ENCODE measurements around the gene ROBO1.

ROBO1 gene

DNA sequence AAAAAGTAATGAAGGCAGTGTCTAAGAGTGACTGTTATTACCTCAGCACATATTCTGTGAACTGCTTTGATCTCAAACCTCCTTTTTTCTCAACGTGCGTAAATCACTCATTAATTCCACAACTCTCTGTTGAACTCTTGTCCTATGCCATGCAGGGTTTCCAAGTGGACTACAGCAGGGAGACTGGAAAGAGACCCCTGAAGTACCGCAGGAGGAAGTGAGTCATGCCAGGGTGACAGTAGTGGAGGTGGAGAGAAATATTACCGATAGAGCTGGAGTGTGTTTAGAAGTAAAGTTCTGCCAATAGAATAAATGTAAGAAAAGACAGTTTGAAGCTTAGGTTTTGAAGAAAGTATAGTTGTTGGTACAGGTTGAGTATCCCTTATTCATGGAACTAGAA, 908.9 kb downstream of the ROBO1 start:
- DNase-seq, result no peak

DNA sequence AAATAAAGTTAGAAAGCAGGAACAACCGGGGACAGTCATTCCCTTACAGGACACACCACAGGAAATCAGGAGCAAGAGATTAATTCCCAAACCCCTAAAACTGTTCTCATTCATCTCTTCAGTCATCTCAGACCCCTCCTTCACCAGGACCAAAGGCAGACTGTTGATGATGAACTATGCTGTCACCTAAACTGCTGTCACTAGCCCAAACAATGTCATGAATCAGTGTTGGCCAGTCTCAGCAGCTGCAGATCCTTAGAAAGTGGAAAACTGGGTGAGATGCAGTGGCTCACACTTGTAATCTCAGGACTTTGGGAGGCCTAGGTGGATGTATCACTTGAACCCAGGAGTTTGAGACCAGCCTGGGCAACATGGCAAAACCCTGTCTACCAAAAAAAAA, 909.6 kb downstream of the ROBO1 start:
- no peak for DNase-seq

DNA sequence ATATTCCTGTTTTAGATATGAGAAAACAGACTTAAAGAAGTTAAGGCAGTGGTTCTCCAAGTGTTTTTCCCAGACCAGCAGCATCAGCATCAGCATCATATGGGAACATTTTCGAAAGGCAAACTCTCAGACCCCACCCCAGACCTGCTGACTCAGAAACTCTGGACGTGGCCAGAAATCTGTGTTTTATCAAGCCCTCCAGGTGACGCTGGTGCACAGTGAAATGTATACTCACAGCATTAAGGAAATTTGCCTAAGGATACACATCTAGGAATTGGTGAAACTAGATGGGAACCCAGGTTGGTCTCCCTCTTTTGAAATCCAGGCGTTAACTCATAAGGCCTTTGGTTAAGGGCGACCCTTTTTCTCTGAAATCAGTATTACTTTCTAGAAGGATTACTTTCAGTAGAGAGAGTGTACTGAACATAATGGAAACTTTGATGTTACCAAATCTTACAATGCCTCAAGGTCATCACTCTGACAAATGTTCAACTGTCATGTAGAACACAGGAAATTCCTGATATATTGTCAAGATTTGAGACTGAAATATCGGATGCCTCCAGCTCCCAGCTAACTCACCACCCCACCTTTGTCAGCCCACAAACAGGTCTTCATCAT, 910.2 kb downstream of the ROBO1 start:
- no peak for DNase-seq

DNA sequence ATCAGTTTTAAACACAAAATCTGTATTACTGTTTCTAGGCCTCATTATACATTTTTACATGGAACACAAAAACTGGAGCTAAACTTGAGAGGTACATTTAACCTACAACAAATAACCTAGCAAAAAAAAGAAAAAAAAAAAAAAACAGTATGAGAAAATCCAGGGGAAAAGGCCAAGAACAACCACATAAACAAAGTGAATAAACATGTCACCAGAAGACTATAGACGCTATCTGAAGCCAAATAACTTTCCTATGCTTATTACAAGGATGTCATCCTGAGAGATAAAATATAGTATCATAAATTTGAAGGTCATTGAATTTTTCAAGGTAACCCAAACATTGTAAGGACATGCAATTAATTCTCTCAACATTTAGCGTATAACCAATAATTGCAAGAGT, 911.6 kb downstream of the ROBO1 start:
- DNase-seq, result no peak

DNA sequence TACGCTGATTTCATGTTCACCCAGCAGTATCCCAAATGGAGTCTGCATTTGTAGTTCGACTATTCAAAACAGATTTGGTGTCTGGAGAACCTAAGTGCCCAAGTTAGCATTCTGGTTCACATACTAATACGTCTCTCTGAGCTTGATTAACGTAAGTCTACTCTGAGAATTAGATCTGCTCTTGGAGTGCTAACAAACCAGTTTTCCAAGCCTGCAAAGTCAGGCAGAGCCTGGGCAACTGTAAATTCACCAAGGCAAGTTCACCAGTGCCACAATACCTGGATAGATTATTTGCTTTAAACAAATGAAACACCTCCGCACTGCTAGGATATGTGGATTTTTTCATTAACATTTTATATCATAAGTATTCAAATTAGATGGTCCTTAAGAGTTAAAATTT, 912.6 kb downstream of the ROBO1 start:
- DNase-seq, result no peak

DNA sequence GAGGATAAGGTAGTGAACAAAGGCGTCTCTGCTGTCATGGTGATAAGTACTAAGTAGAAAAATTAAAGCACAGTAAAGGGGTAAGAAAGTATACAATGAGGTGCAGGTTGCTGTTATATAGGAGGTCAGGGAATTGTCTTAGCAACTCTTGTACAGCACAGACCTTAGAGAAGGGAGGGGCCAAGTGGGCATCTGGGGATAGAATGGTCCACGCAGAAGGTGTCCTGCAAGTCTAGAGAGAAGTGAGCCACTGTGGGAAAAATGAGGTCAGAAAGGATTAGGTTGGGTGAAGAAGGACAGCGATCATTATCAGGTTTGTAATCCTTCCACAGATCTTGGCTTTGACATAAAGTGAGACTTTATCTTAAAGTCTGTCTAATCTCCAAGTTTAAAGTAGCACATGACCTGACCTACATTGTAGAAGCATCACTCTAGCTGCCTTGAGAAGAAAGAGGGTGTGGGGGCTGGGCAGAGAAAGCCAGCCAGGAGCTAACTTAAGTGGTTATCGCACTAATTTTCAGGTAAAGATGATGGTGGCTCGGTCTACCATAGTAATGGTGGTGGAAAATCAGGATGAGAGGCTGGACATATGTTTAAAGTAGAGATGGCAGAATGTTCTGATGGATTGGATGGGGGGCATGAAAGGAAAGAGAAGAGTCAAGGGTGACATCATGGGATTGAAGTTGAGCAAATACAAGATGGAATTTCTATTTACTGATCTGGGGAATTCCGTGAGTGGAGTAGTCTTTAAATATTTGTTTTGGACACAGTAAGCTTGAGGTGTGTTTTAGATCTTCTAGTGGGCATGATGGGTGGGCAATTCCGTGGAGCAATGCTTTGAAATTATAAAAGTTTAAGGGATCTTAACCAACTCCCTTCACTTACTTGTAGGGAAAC, 919.2 kb downstream of the ROBO1 start:
- DNase-seq, result no peak

DNA sequence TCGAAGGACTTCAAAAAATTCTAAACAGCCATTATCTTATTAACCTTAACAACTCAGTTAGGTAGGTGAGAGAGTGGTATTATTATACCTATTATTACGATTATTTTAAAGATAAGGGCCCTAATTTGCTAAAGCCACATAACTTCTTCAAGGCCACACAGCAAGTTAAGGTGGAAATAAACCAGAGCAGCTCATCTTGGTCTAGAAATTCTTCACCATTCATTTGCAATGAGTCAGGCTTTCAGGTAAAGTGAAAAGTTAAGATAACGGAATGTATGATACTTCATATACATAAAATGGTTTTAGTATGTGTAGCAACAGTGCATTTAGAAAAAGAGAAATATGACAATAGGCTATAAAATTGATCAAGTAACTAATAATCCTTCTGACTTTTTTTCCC, 920.2 kb downstream of the ROBO1 start:
- DNase-seq, result no peak

DNA sequence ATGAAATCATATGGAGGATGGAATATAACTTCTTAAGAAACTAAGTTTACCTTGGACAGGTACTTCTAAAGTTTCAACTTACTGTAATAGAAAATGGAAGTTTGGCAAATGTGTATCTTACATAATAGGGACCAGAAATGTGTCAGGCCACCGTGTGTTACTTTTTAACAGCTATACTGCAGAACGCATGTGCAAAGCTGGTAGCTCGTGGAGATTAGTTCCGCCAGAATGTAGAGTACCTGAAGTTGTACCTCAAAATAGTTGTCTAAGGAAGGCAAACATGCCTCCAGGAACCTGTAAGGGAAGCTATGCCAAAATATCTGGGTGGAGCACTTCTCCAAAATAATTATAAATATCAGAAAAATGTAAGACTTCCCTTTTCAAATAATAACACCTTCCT, 920.6 kb downstream of the ROBO1 start:
- no peak for DNase-seq

DNA sequence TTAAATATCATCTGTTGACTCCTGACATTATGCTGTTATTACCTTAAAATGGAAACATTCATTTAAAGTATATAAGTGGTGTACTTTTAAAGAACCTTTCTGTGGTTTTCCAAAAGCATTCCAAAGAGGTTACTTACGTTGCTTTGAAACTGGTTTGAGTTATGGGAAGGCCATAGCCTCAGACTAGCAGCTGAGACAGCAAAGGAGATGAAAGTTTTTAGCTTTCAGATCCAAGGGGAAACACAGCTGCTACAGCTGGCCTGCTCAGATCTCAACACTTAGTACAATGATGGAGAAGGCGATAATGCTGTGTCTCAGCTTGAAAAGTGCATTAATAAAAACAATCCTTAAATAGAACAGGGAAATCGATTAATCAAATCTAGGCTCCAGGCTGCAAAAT, 921.1 kb downstream of the ROBO1 start:
- no peak for DNase-seq

DNA sequence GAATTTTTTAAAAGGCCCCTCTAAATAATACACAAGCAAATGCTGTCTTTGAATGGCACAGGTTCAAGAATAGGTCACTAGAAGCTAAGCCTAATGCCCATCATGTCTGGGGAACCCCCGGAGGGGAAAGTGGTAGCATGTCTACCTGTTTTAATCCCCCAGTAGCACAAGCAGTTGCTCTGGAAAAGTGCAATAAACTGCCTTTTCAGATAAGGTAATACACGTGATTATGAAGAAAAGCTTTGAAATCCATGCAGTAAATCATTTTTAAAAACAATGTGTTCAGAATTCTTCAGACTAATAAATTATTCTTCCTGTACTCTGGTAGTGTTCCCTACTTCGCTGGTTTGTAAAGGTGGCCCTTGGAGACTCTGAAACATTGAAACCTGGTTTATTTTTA, 922.2 kb downstream of the ROBO1 start:
- DNase-seq, result no peak

DNA sequence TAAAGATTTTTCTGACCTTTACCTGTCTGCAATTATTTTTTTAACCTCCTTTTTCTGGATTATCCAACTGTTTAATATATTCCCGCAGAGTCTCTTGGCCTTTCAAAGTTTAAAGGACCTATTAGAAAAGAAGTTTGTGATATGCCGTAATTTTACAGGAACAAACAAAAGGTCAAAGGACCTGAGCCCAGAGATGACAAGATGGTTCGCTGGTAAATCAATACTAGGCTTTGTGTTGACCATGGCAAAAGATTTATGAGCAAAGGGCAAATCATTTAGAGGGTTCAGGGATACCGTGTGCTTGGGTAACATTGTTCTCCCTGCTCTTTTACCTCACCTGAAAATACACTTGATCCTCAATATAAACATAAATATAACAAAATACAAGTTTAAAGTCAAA, 923.5 kb downstream of the ROBO1 start:
- DNase-seq, result no peak

DNA sequence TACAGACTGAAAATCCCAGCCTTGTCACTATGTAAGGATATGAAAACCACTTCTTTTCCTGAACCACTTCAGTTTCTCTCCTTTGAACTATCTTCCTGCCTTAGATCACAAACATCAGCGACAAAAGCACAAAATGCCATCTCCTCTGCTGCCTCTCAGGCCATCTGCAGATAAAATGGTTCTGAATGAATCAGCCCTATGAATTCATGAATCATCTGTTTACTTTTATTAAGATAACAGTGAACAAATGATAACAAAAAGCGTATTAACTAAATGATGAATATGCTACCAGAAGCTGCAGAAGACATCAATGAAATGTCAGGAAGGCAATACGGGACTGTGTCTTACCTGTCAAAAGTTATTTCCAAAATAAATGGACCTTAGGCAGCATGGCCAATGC, 928.1 kb downstream of the ROBO1 start:
- DNase-seq, result no peak

DNA sequence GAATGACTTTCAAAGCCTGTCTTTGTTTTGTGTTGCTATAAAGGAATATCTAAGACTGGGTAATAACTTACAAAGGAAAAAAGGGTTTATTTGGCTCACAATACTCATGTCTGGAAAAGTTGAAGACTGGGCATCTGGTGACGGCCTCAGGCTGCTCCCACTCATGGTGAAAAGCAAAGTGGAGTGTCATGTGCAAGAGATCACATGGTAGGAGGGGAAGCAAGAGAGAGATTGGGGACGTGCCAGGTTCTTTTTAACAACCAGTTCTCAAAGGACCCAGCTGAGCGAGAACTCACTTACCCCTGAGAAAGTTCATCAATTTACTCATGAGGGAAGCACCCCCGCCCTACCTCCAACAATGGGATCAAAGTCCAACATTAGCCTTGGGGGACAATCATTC, 929.4 kb downstream of the ROBO1 start:
- no peak for DNase-seq

DNA sequence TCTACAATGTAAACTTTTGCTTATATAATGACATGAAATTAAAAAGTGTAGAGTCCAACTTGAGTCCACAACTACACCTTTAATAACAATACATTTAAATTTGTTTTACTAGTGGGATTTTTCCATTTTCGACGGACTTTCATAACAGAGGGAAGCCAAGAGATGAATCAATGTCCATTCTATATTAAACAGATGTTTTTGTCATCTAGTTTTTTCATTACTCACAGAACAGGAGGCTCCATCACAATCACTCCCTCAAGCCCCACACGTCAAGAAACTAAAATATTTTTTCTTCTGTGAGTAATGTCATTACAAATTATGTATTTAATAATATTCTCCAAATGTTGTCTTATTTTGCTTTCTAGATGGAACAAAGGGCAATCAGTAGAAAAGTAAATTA, 932.9 kb downstream of the ROBO1 start:
- no peak for DNase-seq

DNA sequence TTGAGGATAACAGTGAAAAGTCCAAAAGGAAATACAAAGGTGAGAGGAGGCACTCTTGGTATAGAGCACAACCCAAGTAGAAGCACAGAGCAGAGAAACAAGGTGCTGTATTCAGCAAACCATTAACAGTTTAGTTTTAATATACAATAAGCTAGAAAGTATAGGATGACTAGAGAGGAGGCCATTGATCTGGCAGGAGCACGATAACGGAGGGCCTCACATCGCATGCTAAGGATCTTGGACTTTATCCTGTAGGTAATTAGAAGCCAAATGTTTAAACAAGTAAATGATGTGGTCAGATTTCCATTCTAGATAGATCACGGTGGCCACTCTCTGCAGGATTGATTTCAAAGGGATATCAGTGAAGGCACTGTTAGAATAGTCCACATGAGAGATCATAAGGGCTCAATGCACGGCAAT, 935.0 kb downstream of the ROBO1 start:
- no peak for DNase-seq

DNA sequence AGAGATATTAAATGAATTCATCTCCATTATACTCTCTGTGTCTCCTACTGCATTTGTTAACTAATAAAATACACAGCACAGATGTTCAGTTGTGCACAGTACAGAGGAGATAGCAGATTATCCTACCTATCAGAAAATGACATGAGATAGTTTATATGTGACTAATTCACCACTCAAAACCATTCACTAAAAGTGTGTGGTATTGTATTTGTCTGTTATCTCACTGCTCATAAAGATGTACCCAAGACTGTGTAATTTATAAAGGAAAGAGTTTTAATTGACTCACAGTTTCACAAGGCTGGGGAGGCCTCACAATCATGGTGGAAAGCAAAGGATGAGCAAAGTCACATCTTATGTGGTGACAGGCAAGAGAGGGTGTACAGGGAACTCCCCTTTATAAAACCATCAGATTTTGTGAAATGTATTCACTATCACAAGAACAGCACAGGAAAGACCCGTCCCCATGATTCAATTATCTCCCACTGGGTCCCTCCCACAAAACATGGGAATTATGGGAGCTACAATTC, 936.3 kb downstream of the ROBO1 start:
- no peak for DNase-seq

DNA sequence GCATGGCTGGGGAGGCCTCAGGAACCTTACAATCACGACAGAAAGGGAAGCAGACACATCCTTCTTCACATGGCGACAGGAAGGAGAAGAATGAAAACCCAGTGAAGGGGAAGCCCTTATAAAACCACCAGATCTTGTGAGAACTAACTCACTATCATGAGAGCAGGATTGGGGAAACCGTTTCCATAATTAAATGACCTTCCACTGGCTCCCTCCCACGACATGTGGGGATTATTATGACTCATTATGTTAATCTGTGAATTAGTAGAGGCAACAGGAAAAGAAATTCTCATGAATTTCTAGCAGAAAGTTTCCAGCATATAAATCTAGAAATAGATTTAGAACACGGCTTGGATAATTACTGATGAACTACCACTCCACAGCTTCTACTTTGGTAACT, 937.3 kb downstream of the ROBO1 start:
- no peak for DNase-seq

DNA sequence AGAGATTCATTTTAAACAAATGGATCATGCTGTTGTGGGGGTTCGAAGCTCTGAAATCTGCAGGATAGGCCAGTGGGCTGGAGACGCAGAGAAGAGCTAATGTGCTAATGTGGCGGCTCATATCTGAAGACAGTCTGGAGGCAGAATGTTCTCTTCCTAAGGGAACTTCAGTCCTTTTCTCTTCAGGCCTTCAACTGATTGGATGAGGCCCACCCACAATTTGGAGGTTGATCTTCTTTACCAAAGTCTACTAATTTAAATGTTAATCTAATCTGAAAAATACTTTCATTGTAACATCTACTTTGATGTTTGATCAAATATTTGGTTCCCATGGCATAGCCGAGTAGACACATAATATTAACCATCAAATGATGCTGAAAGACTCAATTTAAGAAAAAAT, 940.2 kb downstream of the ROBO1 start:
- no peak for DNase-seq

DNA sequence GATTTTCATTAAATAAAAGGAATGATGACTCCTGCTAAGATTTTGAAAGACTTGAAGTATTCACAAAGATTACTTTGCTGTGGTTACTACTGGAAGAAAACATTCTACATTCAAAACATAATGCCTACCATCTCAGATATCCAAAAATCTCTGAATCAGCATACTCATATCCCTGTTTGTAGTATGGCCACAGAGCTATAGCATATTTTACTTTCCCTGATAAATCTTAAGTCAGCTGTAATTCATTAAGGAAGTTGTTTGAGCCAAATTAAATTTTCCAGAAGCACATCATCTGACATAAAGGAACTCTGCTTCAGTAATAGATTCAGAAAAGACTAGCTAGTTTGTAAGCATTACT, 942.0 kb downstream of the ROBO1 start:
- DNase-seq, result no peak

DNA sequence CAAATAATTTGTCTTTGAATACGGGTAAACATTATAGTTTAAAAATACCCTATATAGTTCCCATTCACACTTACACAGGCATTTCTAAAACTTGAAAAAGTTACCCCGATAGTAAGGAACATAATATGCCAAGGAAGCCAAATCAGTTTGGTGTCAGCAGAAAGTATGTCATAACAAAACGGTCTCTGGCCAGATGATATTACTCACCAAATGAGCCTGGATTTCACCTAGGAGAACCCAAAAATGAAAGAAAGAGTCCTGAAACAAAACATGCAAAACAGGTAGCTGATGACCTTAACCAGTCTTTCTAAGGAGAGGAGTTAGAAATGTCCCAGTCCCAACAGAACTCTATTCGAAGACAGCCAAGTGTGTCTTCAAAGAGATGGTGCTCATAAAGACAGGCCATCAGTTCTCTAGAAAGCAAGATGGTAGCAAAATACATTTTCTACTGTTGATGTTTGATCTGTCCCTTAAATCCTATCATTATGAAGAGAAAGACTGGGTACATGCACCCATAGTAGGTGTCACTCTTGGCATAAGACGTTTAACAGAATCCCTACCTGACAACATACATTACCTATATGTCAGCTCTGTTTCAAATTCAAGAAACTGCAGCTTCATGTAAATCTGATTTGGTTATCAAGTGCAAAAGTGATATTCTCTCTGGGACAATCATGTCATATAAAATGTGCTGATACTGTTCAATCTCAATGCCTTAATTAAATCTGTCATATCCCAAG, 942.5 kb downstream of the ROBO1 start:
- no peak for DNase-seq

DNA sequence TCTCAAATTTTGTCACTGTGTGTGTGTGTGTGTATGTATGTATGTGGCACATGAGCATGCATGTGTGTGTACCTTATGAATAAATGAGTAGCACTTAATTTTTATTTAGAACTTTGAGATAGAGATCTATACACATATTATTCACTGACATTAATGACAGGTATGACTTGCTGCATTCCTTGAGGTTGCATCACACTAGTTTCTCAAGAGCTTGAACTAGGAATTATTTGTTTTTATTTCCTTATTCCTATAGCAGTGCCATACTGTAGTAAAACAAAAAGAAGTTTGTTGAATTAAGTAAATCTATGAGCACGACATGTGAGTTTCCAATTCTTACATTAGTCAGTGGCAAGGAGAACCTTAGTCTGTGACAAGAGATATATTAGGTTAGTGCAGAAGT, 943.9 kb downstream of the ROBO1 start:
- no peak for DNase-seq

DNA sequence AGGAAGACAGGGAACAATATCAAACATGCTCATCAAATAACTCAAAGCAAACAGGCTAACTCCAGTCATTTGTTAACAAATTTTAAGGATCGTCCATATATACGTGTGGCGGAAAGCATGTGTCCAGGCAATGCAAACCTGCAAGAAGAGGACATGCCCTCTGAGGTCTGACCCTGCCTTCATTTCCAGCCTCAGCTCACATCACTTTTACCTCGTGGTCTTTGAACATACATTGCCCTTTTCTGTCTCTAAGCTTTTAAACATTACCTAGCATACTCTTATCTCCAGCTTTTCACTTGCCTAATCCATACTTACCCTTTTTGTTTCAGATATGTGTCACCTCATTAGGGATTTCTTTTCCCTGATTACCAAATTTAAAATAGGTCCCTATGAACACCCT, 944.4 kb downstream of the ROBO1 start:
- no peak for DNase-seq

DNA sequence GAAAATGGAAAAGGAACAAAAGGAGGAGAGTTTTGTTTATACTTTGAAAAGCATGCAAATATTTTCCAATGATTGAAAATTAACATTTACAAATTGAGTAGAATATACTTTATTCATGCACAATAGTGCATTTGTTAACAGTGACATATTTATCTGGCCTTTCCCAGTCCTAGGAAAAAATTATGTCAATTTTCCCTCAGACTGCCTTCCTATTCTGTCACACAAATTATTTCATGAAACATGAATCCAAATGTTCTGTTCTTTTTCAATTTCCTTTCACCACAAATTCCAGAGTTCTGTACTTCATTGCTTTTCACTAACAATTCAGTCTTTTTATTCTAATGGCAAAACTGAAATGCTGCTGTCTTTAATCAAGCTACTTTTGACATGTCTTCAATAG, 945.1 kb downstream of the ROBO1 start:
- DNase-seq, result no peak

DNA sequence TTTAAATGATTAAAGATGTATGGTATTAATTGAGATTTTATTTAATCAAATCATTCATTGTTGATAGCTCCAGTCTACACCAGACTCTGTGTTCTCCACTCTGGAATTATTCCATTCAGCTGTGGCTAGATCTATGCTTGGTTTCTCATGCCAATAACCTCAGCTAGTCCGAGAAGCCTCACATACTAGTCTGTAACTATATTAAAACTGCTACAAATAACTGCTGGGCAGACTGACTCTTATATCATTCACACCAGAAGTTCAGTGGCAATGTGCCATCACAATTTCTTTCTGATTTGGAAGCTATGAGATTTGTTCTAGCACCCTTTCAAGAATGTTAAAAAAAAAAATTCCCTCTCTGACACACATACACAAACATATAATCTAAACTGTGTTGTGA, 947.3 kb downstream of the ROBO1 start:
- no peak for DNase-seq
